ENCODE measurements around the gene MCL1.
A peak's percentile ranks its signal among the peaks of the same experiment; 100 is the strongest.

Gene MCL1

DNA sequence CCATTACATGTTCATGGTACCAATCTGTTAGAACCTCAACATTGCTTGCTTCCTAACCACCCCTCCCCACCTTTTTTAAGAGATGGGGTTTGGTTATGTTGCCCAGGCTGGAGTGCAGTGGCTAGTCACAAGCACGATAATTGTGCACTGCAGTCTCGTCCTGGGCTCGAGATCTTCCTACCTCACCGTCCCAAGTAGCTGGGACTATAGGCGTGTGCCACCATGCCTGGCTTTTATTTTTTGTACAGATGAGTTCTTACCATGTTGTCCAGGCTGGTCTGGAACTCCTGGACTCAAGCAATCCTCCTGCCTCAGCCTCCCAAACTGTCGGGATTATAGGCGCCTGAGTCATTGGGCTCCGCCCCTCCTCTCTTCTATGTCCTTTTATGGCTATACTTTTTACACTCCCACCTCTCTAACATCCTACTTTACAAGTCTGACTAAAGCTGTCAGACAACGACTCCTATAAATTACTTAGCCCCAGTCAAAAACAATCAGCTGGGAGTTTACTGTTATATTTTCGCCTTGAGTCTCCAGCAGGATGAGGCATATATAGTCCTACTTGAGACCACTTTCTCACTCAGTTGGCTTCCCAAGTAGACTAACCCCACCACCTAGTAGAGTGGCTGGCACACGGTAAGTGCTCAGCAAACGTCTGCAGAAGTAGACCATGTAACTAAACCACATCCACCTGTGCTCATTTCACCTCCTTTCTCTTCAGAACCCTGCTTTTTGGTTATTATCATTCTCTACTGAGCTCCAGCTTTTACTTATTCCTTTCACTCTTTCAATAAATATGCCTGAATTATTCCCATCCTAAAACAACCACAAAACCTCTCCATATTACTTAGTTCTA lies 36.2 kb upstream of the MCL1 start:
- ATAC-seq = no peak
- TF ChIP-seq ZNF565 (CRISPR knock-in tag; conservative IDR thresholded peaks at IDR 0.05; ENCODE audit: low read depth) = no peak
- TF ChIP-seq ZNF70 (CRISPR knock-in tag; IDR thresholded peaks at IDR 0.05) = no peak
- TF ChIP-seq, protein P1, sequence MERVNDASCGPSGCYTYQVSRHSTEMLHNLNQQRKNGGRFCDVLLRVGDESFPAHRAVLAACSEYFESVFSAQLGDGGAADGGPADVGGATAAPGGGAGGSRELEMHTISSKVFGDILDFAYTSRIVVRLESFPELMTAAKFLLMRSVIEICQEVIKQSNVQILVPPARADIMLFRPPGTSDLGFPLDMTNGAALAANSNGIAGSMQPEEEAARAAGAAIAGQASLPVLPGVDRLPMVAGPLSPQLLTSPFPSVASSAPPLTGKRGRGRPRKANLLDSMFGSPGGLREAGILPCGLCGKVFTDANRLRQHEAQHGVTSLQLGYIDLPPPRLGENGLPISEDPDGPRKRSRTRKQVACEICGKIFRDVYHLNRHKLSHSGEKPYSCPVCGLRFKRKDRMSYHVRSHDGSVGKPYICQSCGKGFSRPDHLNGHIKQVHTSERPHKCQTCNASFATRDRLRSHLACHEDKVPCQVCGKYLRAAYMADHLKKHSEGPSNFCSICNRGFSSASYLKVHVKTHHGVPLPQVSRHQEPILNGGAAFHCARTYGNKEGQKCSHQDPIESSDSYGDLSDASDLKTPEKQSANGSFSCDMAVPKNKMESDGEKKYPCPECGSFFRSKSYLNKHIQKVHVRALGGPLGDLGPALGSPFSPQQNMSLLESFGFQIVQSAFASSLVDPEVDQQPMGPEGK (CRISPR knock-in tag; IDR thresholded peaks at IDR 0.05; ENCODE audit: borderline replicate concordance) = no peak
- TF ChIP-seq ZFP3 (CRISPR knock-in tag; IDR thresholded peaks at IDR 0.05) = no peak
- TF ChIP-seq, protein P2, sequence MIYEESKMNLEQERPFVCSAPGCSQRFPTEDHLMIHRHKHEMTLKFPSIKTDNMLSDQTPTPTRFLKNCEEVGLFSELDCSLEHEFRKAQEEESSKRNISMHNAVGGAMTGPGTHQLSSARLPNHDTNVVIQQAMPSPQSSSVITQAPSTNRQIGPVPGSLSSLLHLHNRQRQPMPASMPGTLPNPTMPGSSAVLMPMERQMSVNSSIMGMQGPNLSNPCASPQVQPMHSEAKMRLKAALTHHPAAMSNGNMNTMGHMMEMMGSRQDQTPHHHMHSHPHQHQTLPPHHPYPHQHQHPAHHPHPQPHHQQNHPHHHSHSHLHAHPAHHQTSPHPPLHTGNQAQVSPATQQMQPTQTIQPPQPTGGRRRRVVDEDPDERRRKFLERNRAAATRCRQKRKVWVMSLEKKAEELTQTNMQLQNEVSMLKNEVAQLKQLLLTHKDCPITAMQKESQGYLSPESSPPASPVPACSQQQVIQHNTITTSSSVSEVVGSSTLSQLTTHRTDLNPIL (CRISPR knock-in tag; IDR thresholded peaks at IDR 0.05; ENCODE audit: low read depth) = no peak
- TF ChIP-seq ARNTL (CRISPR knock-in tag; IDR thresholded peaks at IDR 0.05; ENCODE audit: borderline replicate concordance, low read depth) = no peak
- no peak for TF ChIP-seq TOX (CRISPR knock-in tag; IDR thresholded peaks at IDR 0.05; ENCODE audit: borderline replicate concordance)
- TF ChIP-seq, protein P3, sequence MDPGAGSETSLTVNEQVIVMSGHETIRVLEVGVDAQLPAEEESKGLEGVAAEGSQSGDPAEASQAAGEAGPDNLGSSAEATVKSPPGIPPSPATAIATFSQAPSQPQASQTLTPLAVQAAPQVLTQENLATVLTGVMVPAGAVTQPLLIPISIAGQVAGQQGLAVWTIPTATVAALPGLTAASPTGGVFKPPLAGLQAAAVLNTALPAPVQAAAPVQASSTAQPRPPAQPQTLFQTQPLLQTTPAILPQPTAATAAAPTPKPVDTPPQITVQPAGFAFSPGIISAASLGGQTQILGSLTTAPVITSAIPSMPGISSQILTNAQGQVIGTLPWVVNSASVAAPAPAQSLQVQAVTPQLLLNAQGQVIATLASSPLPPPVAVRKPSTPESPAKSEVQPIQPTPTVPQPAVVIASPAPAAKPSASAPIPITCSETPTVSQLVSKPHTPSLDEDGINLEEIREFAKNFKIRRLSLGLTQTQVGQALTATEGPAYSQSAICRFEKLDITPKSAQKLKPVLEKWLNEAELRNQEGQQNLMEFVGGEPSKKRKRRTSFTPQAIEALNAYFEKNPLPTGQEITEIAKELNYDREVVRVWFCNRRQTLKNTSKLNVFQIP (CRISPR knock-in tag; IDR thresholded peaks at IDR 0.05; ENCODE audit: borderline replicate concordance, low read depth) = no peak
- TF ChIP-seq RARB (CRISPR knock-in tag; IDR thresholded peaks at IDR 0.05) = no peak
- TF ChIP-seq ZFP30 (CRISPR knock-in tag; IDR thresholded peaks at IDR 0.05) = no peak
- no peak for TF ChIP-seq ZNF8 (CRISPR knock-in tag; IDR thresholded peaks at IDR 0.05)
- no peak for TF ChIP-seq ESRRG (CRISPR knock-in tag; IDR thresholded peaks at IDR 0.05)
- TF ChIP-seq PPARA (CRISPR knock-in tag; IDR thresholded peaks at IDR 0.05; ENCODE audit: borderline replicate concordance) = no peak
- TF ChIP-seq ISL1 (CRISPR knock-in tag; IDR thresholded peaks at IDR 0.05) = no peak

DNA sequence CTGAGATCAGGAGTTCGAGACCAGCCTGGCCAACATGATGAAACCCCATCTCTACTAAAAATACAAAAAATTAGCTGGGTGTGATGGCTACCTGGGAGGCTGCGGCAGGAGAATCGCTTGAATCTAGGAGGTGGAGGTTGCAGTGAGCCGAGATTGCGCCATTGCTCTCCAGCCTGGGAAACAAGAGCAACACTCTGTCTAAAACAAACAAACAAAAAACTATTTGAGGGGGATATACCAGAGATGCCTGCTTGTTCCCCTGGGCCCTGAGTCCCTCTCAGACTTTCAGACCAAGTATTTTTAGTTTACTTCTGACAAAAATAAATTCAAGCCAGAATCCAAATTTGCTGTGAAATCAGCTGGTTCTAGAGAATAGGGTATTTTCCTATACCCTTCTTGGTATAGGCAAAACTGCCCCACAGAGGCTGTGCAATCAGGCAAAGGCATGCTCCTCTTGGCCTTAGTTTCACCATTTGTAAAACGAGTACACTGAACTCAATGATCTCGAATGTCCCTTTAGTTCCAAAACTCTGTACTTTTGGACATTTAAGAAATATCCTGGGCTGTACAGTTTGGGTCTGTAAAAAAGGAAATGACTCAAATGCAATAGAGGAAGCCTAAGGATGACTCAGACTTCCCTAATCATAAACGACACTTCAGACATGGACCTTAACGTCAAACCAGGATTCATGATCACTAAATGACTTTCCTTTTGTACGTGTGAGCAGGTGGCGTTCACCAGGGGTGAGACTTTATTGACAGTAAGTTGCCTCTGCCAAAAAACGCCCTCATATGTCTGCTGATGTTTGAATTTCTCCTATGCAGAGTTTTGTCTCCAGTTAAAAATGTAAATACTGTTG lies 33.9 kb upstream of the MCL1 start:
- TF ChIP-seq TOX (CRISPR knock-in tag; IDR thresholded peaks at IDR 0.05; ENCODE audit: borderline replicate concordance) = peak; percentile 91; the same call in 1 of the 2 replicates
- TF ChIP-seq, protein P4, sequence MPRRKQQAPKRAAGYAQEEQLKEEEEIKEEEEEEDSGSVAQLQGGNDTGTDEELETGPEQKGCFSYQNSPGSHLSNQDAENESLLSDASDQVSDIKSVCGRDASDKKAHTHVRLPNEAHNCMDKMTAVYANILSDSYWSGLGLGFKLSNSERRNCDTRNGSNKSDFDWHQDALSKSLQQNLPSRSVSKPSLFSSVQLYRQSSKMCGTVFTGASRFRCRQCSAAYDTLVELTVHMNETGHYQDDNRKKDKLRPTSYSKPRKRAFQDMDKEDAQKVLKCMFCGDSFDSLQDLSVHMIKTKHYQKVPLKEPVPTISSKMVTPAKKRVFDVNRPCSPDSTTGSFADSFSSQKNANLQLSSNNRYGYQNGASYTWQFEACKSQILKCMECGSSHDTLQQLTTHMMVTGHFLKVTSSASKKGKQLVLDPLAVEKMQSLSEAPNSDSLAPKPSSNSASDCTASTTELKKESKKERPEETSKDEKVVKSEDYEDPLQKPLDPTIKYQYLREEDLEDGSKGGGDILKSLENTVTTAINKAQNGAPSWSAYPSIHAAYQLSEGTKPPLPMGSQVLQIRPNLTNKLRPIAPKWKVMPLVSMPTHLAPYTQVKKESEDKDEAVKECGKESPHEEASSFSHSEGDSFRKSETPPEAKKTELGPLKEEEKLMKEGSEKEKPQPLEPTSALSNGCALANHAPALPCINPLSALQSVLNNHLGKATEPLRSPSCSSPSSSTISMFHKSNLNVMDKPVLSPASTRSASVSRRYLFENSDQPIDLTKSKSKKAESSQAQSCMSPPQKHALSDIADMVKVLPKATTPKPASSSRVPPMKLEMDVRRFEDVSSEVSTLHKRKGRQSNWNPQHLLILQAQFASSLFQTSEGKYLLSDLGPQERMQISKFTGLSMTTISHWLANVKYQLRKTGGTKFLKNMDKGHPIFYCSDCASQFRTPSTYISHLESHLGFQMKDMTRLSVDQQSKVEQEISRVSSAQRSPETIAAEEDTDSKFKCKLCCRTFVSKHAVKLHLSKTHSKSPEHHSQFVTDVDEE (CRISPR knock-in tag; IDR thresholded peaks at IDR 0.05) = no peak
- TF ChIP-seq, protein P1 (CRISPR knock-in tag; IDR thresholded peaks at IDR 0.05; ENCODE audit: borderline replicate concordance) = no peak
- TF ChIP-seq, protein P3 (CRISPR knock-in tag; IDR thresholded peaks at IDR 0.05; ENCODE audit: borderline replicate concordance, low read depth) = peak; percentile 71; the same call in 1 of the 2 replicates
- TF ChIP-seq ZNF8 (CRISPR knock-in tag; IDR thresholded peaks at IDR 0.05) = no peak
- no peak for TF ChIP-seq BACH2 (CRISPR knock-in tag; IDR thresholded peaks at IDR 0.05; ENCODE audit: borderline replicate concordance)
- no peak for TF ChIP-seq ARNTL (CRISPR knock-in tag; IDR thresholded peaks at IDR 0.05; ENCODE audit: borderline replicate concordance, low read depth)
- peak; percentile 91 for TF ChIP-seq ZC3H10 (CRISPR knock-in tag; IDR thresholded peaks at IDR 0.05)
- TF ChIP-seq ZFP3 (CRISPR knock-in tag; IDR thresholded peaks at IDR 0.05) = no peak
- TF ChIP-seq PPARA (CRISPR knock-in tag; IDR thresholded peaks at IDR 0.05; ENCODE audit: borderline replicate concordance) = no peak
- no peak for TF ChIP-seq ZNF565 (CRISPR knock-in tag; conservative IDR thresholded peaks at IDR 0.05; ENCODE audit: low read depth)
- TF ChIP-seq OSR1 (CRISPR knock-in tag; IDR thresholded peaks at IDR 0.05) = no peak
- TF ChIP-seq ISL1 (CRISPR knock-in tag; IDR thresholded peaks at IDR 0.05) = no peak
- peak; percentile 72 for ATAC-seq
